Measurements from ENCODE around the gene SAPCD2.

DNA sequence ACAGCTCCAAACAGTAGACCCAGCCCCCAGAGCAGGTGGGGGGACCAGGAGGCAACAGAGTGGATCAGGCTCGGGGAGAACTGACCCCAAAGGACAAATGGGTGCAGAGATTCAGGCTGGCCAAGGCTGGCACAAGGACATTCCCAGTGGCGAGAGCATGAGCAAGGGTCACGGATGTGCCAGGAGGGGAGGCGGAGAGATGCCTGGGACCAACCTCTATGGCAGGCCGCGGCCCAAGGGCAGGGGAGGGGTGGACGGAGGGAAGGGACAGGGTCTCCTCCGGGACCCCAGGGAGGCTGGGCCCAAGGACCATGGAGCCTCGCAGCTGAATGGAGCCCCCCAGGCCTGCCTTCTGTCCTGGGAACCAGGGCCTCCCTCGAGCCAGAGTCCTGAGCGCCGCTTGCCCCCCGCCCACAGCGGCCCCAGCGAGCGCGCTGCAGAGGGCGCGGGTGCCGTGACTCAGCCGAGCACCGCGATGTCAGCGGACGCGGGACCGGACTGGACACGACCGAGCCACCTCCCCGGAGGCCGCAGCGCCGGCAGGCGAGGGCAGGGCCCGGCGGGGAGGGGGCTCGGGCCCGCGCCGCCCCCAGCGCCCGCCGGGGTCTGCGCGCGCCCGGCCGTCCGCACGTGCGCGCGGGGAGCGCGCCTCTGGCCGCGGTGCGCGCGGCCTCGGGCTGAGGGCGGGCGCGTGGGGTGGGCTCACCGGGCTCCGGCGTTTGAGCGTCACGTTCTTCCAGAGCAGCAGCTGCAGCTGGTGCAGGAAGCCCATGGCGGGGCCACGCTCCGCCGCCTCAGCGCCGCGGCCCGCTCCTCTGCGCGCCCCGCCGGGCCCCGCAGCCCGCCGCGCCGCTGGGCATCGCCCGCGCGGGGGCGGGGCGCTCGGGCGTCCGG is 42.7 kb downstream of the SAPCD2 start, which contains the start of gene ABCA2:
- TF ChIP-seq FOXM1 (IDR thresholded peaks at IDR 0.05; ENCODE audit: borderline replicate concordance), result no peak
- TF ChIP-seq FOXA1 (IDR thresholded peaks at IDR 0.05), result no peak
- no peak for TF ChIP-seq TARDBP (IDR thresholded peaks at IDR 0.05)
